K562 (cell line): ENCODE results near the gene MYCBPAP. TPM values are rescaled to one million over a fixed set of nuclear protein-coding genes. Genes with fewer than 3 reads are reported as not detected.

Source experiments
- ATAC-seq: fragments of 200-7000 bp; cut with Tn5 transposase; 3 replicates; pipeline ENCODE4 v1.9.1; 2020; ENCODE audit warnings: moderate library complexity
- BruUV-seq: library from RNA; stranded (reverse); fragments of 400-500 nt; replicated peaks from 2 replicates; lab custom pipeline; 2021; lab: Mats Ljungman, UMichigan
- CTCF ChIA-PET: fragments of 300-600 bp; formaldehyde crosslinking; extraction: SDS; loops from one replicate; lab custom pipeline; 2021; ENCODE audit warnings: low intra/inter-chr PET ratio; lab: Yijun Ruan, JAX
- POLR2A ChIA-PET: fragments of 300-600, 350-650 bp; sonication (Branson Sonifier 250); formaldehyde crosslinking; extraction: SDS; loops from one replicate; lab custom pipeline; 2021; ENCODE audit warnings: antibody characterized with exemption, inconsistent platforms; lab: Yijun Ruan, JAX
- DNase-seq, 4 experiments: peaks; one replicate each; pipeline versions ENCODE4 v3.0.0 to v3.0.0-alpha.2; 2011 to 2018; ENCODE audit warnings: low spot score in 3 of 4, mixed read lengths in 3 of 4; ENCODE audit errors: extremely low read depth in 1 of 4
- FAIRE-seq: peaks from 2 replicates; lab custom pipeline; 2011; peaks lifted over from hg19 to GRCh38; lab: Jason Lieb, UNC
- H2AFZ ChIP-seq: 2 replicates; pipeline ENCODE4 v1.6.0; 2011; ENCODE audit warnings: low read depth, low read length, control low read depth, inconsistent platforms
- H3K27ac ChIP-seq: fragments of 200-600 bp; 3 replicates; pipeline ENCODE4 v1.8.0; 2011; ENCODE audit warnings: low read depth, mild to moderate bottlenecking, control low read depth, inconsistent platforms, low read length, moderate library complexity, mixed read lengths; ENCODE audit errors: extremely low read depth
- H3K27me3 ChIP-seq, 2 experiments: fragments of 300-600 bp in 1 of 2; 2 replicates in 1 of 2; 3 replicates in 1 of 2; pipeline versions ENCODE4 v1.6.0 to v1.8.0; 2011; ENCODE audit warnings: inconsistent platforms in 2 of 2, low read length in 2 of 2, mild to moderate bottlenecking in 1 of 2, mixed read lengths in 1 of 2, moderate library complexity in 1 of 2; ENCODE audit not compliant: control insufficient read depth in 2 of 2, insufficient read depth in 2 of 2
- H3K36me3 ChIP-seq: fragments of 300-600 bp; 3 replicates; pipeline ENCODE4 v1.8.0; 2011; ENCODE audit warnings: mild to moderate bottlenecking, low read length, inconsistent platforms; ENCODE audit not compliant: control insufficient read depth, insufficient read depth
- H3K4me1 ChIP-seq, 2 experiments: fragments of 200-600 bp in 1 of 2; replicated peaks in 1 of 2; 2 replicates in 1 of 2; 3 replicates in 1 of 2; pipeline versions ENCODE4 v1.5.1 to v1.8.0; 2011; ENCODE audit warnings: inconsistent platforms in 2 of 2, low read length in 2 of 2, mild to moderate bottlenecking in 1 of 2, mixed read lengths in 1 of 2, moderate library complexity in 1 of 2; ENCODE audit not compliant: control insufficient read depth in 2 of 2, insufficient read depth in 2 of 2
- H3K4me2 ChIP-seq: 2 replicates; pipeline ENCODE4 v1.6.1; 2011; ENCODE audit warnings: low read length, control low read depth, inconsistent platforms, mixed read lengths; ENCODE audit not compliant: insufficient read depth
- H3K4me3 ChIP-seq: fragments of 200-600 bp; sonication (generic), shearing (Covaris generic); 2 replicates; pipeline ENCODE4 v1.5.1; 2016; ENCODE audit warnings: control low read depth, inconsistent platforms
- H3K79me2 ChIP-seq: fragments of 200-600 bp; 3 replicates; pipeline ENCODE4 v1.8.0; 2011; ENCODE audit warnings: low read length, inconsistent platforms; ENCODE audit not compliant: control insufficient read depth, insufficient read depth
- H3K9ac ChIP-seq, 2 experiments: 2 replicates each; pipeline versions ENCODE4 v1.6.0 to v1.6.1; 2011; ENCODE audit warnings: low read depth in 2 of 2, low read length in 2 of 2, control low read depth in 1 of 2, inconsistent platforms in 1 of 2, mild to moderate bottlenecking in 1 of 2, mixed read lengths in 1 of 2; ENCODE audit not compliant: insufficient read depth in 1 of 2
- H3K9me1 ChIP-seq: one replicate; pipeline ENCODE4 v1.6.0; 2011; ENCODE audit warnings: inconsistent platforms, mild to moderate bottlenecking, low read length, moderate library complexity; ENCODE audit not compliant: control insufficient read depth, insufficient read depth
- H3K9me3 ChIP-seq: replicated peaks from 2 replicates; pipeline ENCODE4 v1.5.1; 2011; ENCODE audit warnings: low read depth, low read length, inconsistent platforms; ENCODE audit not compliant: control insufficient read depth, insufficient read depth
- H4K20me1 ChIP-seq: replicated peaks from 2 replicates; pipeline ENCODE4 v1.6.1; 2011; ENCODE audit warnings: low read length, inconsistent platforms, mixed read lengths; ENCODE audit not compliant: control insufficient read depth, insufficient read depth
- DPF2 ChIP-seq: fragments of 450-650 bp; IDR thresholded peaks from 2 replicates; pipeline ENCODE4 v1.6.1; 2016
- IRF9 ChIP-seq: fragments of 450-650 bp; IDR thresholded peaks from 2 replicates; pipeline ENCODE4 v1.6.1; 2016; ENCODE audit warnings: missing biosample characterization, missing genetic modification characterization
- POLR3G ChIP-seq: IDR thresholded peaks from 2 replicates; pipeline ENCODE4 v1.6.1; 2011; ENCODE audit not compliant: insufficient read length, insufficient replicate concordance; ENCODE audit errors: extremely low read depth
- PREB ChIP-seq: sonication (generic); formaldehyde crosslinking; IDR thresholded peaks from 2 replicates; pipeline ENCODE4 v1.8.1; 2023; ENCODE audit warnings: mild to moderate bottlenecking, missing genetic modification reagents
- SPI1 ChIP-seq: IDR thresholded peaks from 2 replicates; pipeline ENCODE4 v1.6.1; 2011; ENCODE audit warnings: low read depth, low read length, control low read depth, borderline replicate concordance
- TCF7 ChIP-seq: sonication (generic); IDR thresholded peaks from 2 replicates; pipeline ENCODE4 v1.6.1; 2016; ENCODE audit warnings: antibody characterized with exemption, borderline replicate concordance
- ZNF232 ChIP-seq: sonication (generic); formaldehyde crosslinking; IDR thresholded peaks from 2 replicates; pipeline ENCODE4 v1.8.0; 2022; ENCODE audit warnings: mild to moderate bottlenecking, missing genetic modification reagents
- WGBS: fragments of 100-300 bp; shearing (Covaris generic); methylation state at CpG from one replicate; pipeline ENCODE4 v1.1.6; 2016; ENCODE audit warnings: low coverage, mixed read lengths; ENCODE audit not compliant: insufficient coverage; ENCODE audit errors: missing lambda C conversion rate; 5-methylcytosine and 5-hydroxymethylcytosine counted together
- in situ Hi-C: fragments of 300-500 bp; cut with MboI; formaldehyde crosslinking; loops from 4 replicates; pipeline ENCODE4 v1.15.0; 2018; ENCODE audit warnings: inconsistent platforms, mixed read lengths
- intact Hi-C: fragments of 100-400 bp; cut with micrococcal nuclease; formaldehyde crosslinking; loops from 2 replicates; pipeline ENCODE4 v1.14.2; 2022
- polyA plus RNA-seq, 8 experiments: library from polyadenylated mRNA; depleted of rRNA in 4 of 8; stranded (reverse) in 5 of 8; unstranded in 3 of 8; fragments of >200 nt; fragmentation: Nextera tagmentation in 2 of 8; fragmentation: Illumina TruSeq in 1 of 8; extraction: Ambion mirVana in 2 of 8; extraction: Trizol in 1 of 8; gene quantifications; 2 replicates each; pipeline versions ENCODE4 v1.2.1 to v1.2.3, GENCODE V29; 2011 to 2014; ENCODE audit warnings: inconsistent platforms in 1 of 8, missing spikeins in 1 of 8
- total RNA-seq, 7 experiments: library from RNA; depleted of rRNA in 6 of 7; stranded (reverse); fragments of >200 nt in 6 of 7; fragmentation: Illumina TruSeq in 2 of 7; extraction: Trizol in 2 of 7; gene quantifications; 2 replicates each; pipeline versions ENCODE4 v1.2.1 to v1.2.3, GENCODE V29; 2011 to 2021; ENCODE audit warnings: low replicate concordance in 1 of 7
- TF ChIP-seq, protein P1 (sequence below), 2 experiments: fragments of 450-650 bp; IDR thresholded peaks; 2 replicates each; pipeline ENCODE4 v1.6.1; 2018; ENCODE audit warnings: mild to moderate bottlenecking in 2 of 2, low read depth in 1 of 2; ENCODE audit not compliant: partially characterized antibody in 2 of 2
- TF ChIP-seq, protein P2 (sequence below): fragments of 450-650 bp; formaldehyde crosslinking; IDR thresholded peaks from 2 replicates; pipeline ENCODE4 v1.4.0; 2020; ENCODE audit warnings: mild to moderate bottlenecking, moderate library complexity

The MYCBPAP gene
- total and polyA plus RNA-seq, 9 of the 15 experiments (the other 6 are each of a cell fraction or from before 2014, with no cell fraction given) = not detected

- POLR2A ChIA-PET = interaction anchor here (1.1 to 1.6 kb wide), 2 partner anchors 9 to 23 kb away, joined by 3 read pairs; no protein-coding TSS in a partner anchor
- peaks cover 5 to 68% of the 10 kb centered on the region in 2 experiments; a peak in 4 of 5 replicates for H3K27me3 ChIP-seq
- no peaks in the 10 kb centered on the region for H3K9me1 ChIP-seq
- TF ChIP-seq, protein P1, sequence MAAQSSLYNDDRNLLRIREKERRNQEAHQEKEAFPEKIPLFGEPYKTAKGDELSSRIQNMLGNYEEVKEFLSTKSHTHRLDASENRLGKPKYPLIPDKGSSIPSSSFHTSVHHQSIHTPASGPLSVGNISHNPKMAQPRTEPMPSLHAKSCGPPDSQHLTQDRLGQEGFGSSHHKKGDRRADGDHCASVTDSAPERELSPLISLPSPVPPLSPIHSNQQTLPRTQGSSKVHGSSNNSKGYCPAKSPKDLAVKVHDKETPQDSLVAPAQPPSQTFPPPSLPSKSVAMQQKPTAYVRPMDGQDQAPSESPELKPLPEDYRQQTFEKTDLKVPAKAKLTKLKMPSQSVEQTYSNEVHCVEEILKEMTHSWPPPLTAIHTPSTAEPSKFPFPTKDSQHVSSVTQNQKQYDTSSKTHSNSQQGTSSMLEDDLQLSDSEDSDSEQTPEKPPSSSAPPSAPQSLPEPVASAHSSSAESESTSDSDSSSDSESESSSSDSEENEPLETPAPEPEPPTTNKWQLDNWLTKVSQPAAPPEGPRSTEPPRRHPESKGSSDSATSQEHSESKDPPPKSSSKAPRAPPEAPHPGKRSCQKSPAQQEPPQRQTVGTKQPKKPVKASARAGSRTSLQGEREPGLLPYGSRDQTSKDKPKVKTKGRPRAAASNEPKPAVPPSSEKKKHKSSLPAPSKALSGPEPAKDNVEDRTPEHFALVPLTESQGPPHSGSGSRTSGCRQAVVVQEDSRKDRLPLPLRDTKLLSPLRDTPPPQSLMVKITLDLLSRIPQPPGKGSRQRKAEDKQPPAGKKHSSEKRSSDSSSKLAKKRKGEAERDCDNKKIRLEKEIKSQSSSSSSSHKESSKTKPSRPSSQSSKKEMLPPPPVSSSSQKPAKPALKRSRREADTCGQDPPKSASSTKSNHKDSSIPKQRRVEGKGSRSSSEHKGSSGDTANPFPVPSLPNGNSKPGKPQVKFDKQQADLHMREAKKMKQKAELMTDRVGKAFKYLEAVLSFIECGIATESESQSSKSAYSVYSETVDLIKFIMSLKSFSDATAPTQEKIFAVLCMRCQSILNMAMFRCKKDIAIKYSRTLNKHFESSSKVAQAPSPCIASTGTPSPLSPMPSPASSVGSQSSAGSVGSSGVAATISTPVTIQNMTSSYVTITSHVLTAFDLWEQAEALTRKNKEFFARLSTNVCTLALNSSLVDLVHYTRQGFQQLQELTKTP (IDR thresholded peaks at IDR 0.05; ENCODE audit: low read depth in 1 of 2, partially characterized antibody in 2 of 2) = no peak
- no peak for TF ChIP-seq PREB
- TF ChIP-seq POLR3G = no peak
- no peak for TF ChIP-seq SPI1
- no peak for TF ChIP-seq TCF7
- TF ChIP-seq ZNF232 (CRISPR knock-in tag) = no peak
- TF ChIP-seq DPF2 = no peak
- no peak for TF ChIP-seq IRF9
- TF ChIP-seq, protein P2, sequence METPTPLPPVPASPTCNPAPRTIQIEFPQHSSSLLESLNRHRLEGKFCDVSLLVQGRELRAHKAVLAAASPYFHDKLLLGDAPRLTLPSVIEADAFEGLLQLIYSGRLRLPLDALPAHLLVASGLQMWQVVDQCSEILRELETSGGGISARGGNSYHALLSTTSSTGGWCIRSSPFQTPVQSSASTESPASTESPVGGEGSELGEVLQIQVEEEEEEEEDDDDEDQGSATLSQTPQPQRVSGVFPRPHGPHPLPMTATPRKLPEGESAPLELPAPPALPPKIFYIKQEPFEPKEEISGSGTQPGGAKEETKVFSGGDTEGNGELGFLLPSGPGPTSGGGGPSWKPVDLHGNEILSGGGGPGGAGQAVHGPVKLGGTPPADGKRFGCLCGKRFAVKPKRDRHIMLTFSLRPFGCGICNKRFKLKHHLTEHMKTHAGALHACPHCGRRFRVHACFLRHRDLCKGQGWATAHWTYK (CRISPR knock-in tag) = no peak
- H3K4me1 ChIP-seq = peaks cover 5 to 15% of the 10 kb centered on the region in 2 experiments; a peak in 3 of 5 replicates
- no TSS peak for BruUV-seq
- in situ Hi-C loops (no loop called here), intact Hi-C loops (no loop called here)
- H3K4me3 ChIP-seq = no peak overlapping the region
- H3K27ac ChIP-seq = no peak overlapping the region
- no peak overlapping the region for H3K4me2 ChIP-seq
- no peak overlapping the region for H2AFZ ChIP-seq
- FAIRE-seq = no peak
- H4K20me1 ChIP-seq = peaks cover 7% of the 10 kb centered on the region; the same call in 1 of the 2 replicates
- H3K9me3 ChIP-seq = no peaks in the 10 kb centered on the region
- no peak overlapping the region for H3K9ac ChIP-seq
- CTCF ChIA-PET = no interaction called here
- H3K79me2 ChIP-seq = no peaks in the 10 kb centered on the region
- no peak for DNase-seq
- no peak for ATAC-seq
- WGBS = 17% methylated on average over 7 of the region's 7 CpGs
- H3K36me3 ChIP-seq = no peaks in the 10 kb centered on the region
Observed at GRCh38 chr17:50569592-50569991, 61.4 kb downstream of the MYCBPAP start.
